Right kidney (tissue), 9 donors: Measurements from ENCODE around the gene MAP4K1.

Experiments used
- DNase-seq: peaks from one replicate; pipeline ENCODE4 v3.0.0-alpha.2; 2016
- long read RNA-seq, 8 donors: transcript quantifications; one replicate each; lab custom pipeline, GENCODE V29; 2026

Gene MAP4K1
- long read RNA-seq, donor 1, partial matches to known transcripts, result 325 of 659 reads
- long read RNA-seq, donor 1, other reads (novel, unspliced or antisense), result 334 of 659 reads
- long read RNA-seq, donor 2, result 0 reads
- long read RNA-seq, donor 3, result 0 reads
- long read RNA-seq, donor 4, partial matches to known transcripts, result 1,075 of 1,314 reads
- long read RNA-seq, donor 4, other reads (novel, unspliced or antisense), result 239 of 1,314 reads
- long read RNA-seq, donor 5, partial matches to known transcripts, result 786 of 815 reads
- long read RNA-seq, donor 5, other reads (novel, unspliced or antisense), result 29 of 815 reads
- long read RNA-seq, donor 6, partial matches to known transcripts, result 439 of 448 reads
- long read RNA-seq, donor 6, other reads (novel, unspliced or antisense), result 9 of 448 reads
- long read RNA-seq, donor 7, result 0 reads
- long read RNA-seq, donor 8, partial matches to known transcripts, result 1,373 of 1,424 reads
- long read RNA-seq, donor 8, other reads (novel, unspliced or antisense), result 51 of 1,424 reads

- DNase-seq, result no peak
These were observed at the start of gene MAP4K1 for GRCh38 chr19:38617764-38618589. Gene MAP4K1 (minus strand): TSS chr19:38617953. CDS start chr19:38617895, 58 bp downstream.

DNA sequence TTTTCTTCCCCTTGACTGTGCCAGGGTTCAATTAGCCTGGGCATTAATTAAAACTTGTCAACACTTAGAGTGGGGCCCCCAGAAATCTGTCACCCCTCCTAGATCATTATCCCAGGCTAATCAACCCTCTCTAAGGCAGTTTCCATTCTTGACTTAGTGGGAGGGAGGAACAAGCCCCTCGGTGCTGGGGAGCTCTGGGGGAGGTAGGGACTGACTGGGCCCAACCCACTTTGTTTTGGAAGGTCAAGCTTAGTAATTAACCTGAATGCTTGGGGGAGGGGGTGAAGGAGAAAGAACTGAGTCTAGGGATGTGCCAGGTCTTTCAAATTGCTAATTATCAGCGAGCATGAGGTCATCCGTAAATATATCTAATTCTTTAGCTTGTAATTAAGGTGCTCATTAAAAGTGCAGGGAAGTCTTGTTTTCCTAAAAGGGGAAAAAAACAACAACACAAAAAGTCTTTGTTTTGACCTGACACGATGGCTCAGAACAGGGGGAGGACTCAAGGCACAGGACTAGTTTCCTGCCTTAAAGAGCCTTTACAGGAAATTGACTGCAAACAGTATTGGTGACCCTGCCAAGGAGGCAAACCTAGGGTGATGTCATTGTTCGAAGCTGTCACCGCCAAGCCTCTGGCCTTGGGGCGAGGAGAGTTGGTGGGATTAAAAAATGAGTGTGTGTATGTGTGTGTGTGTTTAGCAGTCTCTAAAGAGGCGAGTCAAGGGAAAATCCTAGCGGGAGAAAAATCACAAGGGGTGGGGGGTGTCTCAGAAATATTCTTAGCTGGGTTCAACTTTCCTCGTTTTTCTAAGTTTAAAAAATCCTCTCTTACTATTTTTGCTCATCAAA is 49.1 kb upstream of the MAP4K1 start:
- DNase-seq, result peak; percentile 64

GRCh38 chr19:38665950-38666662 is 48.4 kb upstream of the MAP4K1 start:
- DNase-seq, result peak; percentile 73

- no peak for DNase-seq
These were observed 47.6 kb upstream of the MAP4K1 start for GRCh38 chr19:38665219-38665931.

DNA sequence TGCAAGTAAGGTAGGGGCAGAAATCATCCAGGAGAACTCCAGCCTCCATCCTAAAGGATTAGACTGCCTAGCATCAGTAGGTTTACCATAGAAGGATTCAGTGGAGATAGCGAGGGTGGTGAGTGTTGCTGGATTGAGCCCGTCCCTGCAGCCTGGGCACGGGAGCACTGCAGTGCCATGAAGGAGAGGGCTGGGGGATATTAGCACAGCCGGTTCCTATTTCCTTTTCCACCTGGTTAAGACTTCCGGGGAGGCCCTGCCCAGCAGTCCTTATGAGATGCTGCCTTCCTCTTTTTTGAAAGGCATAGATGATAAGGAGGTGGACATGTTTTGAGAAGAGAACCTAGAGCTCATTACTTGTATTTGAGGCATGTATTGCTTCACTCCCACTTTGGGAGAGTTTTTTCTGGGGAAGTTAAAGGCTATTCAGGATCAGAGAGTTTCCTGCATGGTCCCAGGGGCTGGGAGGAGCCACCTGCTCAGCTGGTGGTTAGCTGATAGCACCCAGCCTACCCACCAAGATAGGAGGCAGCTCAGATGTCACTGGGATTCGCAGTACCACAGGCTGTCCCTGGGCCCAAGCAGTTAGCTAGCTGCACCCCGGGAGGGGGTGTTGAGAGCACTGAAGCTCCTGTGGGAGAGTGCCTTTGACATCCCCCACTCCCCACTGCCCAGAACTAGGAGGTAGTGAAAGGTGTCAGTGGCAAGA is 46.9 kb upstream of the MAP4K1 start:
- peak; percentile 32 for DNase-seq

GRCh38 chr19:38663957-38664502 is 46.3 kb upstream of the MAP4K1 start:
- DNase-seq, result peak; percentile 44

GRCh38 chr19:38663156-38663651 is 45.5 kb upstream of the MAP4K1 start:
- DNase-seq, result peak; percentile 56

GRCh38 chr19:38662537-38663155 is 44.9 kb upstream of the MAP4K1 start:
- no peak for DNase-seq

- no peak for DNase-seq
These were observed 44.2 kb upstream of the MAP4K1 start for GRCh38 chr19:38661996-38662395.

DNA sequence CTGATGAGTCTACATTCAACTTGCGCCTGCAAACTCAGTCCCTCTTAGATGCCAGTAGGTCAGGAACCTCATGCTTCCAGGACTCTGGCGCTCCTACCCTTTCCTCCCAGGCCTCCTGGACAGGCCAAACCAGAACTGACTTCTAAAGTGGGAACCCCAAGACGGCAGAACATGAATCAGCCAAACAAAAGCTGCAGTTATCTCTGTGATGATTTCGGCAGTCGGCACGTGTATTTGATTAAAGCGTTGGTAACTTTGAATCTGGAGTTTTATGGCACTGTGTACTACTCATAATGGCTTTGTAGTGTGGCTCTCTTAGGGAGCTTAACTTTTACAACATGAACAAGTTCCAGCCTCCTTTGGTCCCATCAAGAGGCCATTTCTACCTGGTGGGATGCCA is 43.4 kb upstream of the MAP4K1 start:
- no peak for DNase-seq

- DNase-seq, result no peak
These were observed 43.0 kb upstream of the MAP4K1 start for GRCh38 chr19:38660724-38661123.

GRCh38 chr19:38658462-38659306 is 40.9 kb upstream of the MAP4K1 start:
- DNase-seq, result peak; percentile 42

GRCh38 chr19:38657633-38658222 is 40.0 kb upstream of the MAP4K1 start:
- DNase-seq, result peak; percentile 39

DNA sequence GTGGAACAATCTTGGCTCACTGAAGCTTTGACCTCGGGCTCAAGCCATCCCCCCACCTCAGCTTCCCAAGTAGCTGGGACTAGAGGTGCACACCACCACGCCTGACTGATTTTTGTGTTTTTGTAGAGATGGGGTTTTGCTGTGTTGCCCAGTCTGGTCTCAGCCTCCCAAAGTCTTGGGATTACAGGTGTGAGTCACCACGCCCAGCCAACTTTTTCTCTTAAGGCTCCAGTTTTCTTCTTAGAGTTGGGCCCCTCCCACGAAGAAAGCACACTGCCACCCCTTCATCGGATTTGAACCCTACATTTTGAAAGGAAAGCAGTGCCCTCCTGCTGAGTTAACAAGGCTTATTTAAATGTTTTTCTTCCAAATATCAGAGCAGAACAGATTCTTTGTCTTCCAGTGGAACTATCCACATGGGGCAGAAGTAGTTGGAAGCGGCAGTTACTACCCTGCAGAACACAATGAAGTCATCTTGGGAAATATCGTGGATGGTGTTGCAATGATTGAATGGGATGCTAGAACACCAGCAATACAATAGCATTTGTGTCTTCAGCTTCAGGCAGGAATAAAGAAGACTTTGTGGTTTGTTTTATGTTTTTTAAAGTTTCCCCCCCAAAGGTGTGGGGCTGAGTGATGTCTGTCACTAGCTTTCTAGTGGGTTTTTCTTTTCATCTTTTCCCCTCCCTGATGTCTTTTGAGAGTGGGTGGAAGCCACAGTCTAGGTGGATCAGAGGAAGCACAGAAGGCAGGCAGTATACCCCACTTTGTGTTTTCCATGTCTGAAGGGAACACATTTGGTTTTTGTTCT is 38.6 kb upstream of the MAP4K1 start:
- no peak for DNase-seq

DNA sequence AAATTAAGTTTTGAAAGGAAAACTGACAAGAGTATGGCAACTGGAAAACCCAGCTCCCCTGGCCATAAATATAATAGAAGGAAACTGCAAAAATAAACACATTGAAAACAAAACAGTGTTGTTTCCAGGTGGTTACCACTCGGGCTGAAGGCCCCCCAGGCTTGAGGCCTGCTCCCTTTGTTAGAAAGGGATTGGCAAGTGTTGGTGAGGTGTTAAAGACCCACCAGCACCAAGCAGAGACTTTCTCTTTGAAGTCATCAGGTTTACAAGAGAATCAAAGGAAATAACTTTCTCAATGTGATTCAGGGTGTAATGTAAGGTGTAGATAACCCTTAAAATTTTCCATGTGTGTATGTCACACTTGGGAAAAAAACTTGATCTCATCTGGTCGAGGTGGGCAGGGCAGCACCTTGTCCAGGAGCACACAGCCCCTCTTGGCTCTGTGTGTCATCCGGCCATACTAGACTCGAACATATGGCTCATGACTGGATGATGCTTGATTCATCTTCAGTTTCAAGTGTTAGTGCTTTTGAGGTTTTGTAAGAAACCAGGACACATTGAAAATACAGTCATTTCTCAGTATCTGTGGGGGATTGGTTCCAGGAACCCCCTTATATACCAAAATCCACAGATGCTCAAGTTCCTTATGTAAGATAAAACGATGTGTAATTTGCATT is 37.5 kb upstream of the MAP4K1 start:
- DNase-seq, result no peak

DNA sequence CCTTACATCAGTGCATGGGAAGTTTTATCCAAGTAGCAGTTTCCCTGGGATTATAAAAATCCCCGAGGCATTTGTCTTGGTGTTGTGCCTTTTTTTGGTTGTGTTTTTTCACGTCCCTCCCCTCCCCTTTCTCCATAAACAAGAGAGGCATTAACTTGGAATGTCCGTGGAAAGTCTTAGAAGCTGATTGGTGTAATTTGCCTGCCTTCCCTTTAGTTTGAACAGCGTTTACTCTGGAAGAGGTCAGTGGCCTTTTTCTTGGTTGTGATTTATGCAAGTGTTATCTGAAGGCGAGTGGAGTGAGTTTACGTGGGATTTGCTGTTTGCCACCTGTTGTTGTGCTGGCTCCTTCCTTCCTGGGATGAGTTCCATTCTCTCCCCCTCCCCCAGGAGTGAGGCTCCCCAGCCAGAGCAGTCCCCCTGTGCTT is 36.9 kb upstream of the MAP4K1 start:
- DNase-seq, result no peak
